ENCODE measurements around the gene MTF2.
"Not testable (repeated sequence)": the region's sequence is repeated elsewhere in the genome, so short reads cannot be mapped to it uniquely, and the experiment has no call there.

Gene MTF2

GRCh38 chr1:93078986-93079654 lies at the start of gene MTF2:
TSS of gene MTF2 (plus strand) at chr1:93079283. CDS start at chr1:93079527, 244 bp downstream.
- H3K4me3 ChIP-seq (ENCODE audit: control insufficient read depth, low read depth, low read length), result peak within 1 kb of the TSS; percentile 99
- DNase-seq (ENCODE audit: low read depth), result peak; percentile 96
- TF ChIP-seq CTCF (conservative IDR thresholded peaks at IDR 0.05; ENCODE audit: control insufficient read depth, insufficient read depth, low read depth, low read length), result no peak

GRCh38 chr1:93029317-93029716 lies 49.8 kb upstream of the MTF2 start:
- no peak overlapping the region for H3K4me3 ChIP-seq (ENCODE audit: control insufficient read depth, low read depth, low read length)
- DNase-seq (ENCODE audit: low read depth), result no peak
- TF ChIP-seq CTCF (conservative IDR thresholded peaks at IDR 0.05; ENCODE audit: control insufficient read depth, insufficient read depth, low read depth, low read length), result no peak

- not testable (repeated sequence) for H3K4me3 ChIP-seq (ENCODE audit: control insufficient read depth, low read depth, low read length); DNase-seq (ENCODE audit: low read depth)
Observed at GRCh38 chr1:93030191-93030590, 48.9 kb upstream of the MTF2 start.

GRCh38 chr1:93031711-93032110 lies 47.4 kb upstream of the MTF2 start:
- H3K4me3 ChIP-seq (ENCODE audit: control insufficient read depth, low read depth, low read length), result no peak overlapping the region
- no peak for TF ChIP-seq CTCF (conservative IDR thresholded peaks at IDR 0.05; ENCODE audit: control insufficient read depth, insufficient read depth, low read depth, low read length)
- no peak for DNase-seq (ENCODE audit: low read depth)

GRCh38 chr1:93033029-93033428 lies 46.1 kb upstream of the MTF2 start:
- no peak overlapping the region for H3K4me3 ChIP-seq (ENCODE audit: control insufficient read depth, low read depth, low read length)
- no peak for TF ChIP-seq CTCF (conservative IDR thresholded peaks at IDR 0.05; ENCODE audit: control insufficient read depth, insufficient read depth, low read depth, low read length)
- DNase-seq (ENCODE audit: low read depth), result peak; percentile 32

- no peak overlapping the region for H3K4me3 ChIP-seq (ENCODE audit: control insufficient read depth, low read depth, low read length)
- DNase-seq (ENCODE audit: low read depth), result no peak
- no peak for TF ChIP-seq CTCF (conservative IDR thresholded peaks at IDR 0.05; ENCODE audit: control insufficient read depth, insufficient read depth, low read depth, low read length)
Observed at GRCh38 chr1:93033785-93034184, 45.3 kb upstream of the MTF2 start.

- no peak for TF ChIP-seq CTCF (conservative IDR thresholded peaks at IDR 0.05; ENCODE audit: control insufficient read depth, insufficient read depth, low read depth, low read length)
- no peak for DNase-seq (ENCODE audit: low read depth)
- no peak overlapping the region for H3K4me3 ChIP-seq (ENCODE audit: control insufficient read depth, low read depth, low read length)
Observed at GRCh38 chr1:93034397-93034796, 44.7 kb upstream of the MTF2 start.

All from fibroblast of mammary gland (primary cell).